WTC11 (cell line): ENCODE data around the gene CXCL8.
"Not testable (repeated sequence)": the region's sequence is repeated elsewhere in the genome, so short reads cannot be mapped to it uniquely, and the experiment has no call there.

Experiments
- CREB1 ChIP-seq: sonication (generic); formaldehyde crosslinking; IDR thresholded peaks from 2 replicates; pipeline ENCODE4 v1.8.0; 2023; ENCODE audit warnings: mild to moderate bottlenecking, missing genetic modification reagents
- FOXJ3 ChIP-seq: sonication (generic); formaldehyde crosslinking; IDR thresholded peaks from 2 replicates; pipeline ENCODE4 v1.9.0; 2021; ENCODE audit warnings: missing genetic modification reagents, mild to moderate bottlenecking, borderline replicate concordance
- JUN ChIP-seq: sonication (generic); formaldehyde crosslinking; IDR thresholded peaks from 2 replicates; pipeline ENCODE4 v1.8.0; 2023; ENCODE audit warnings: mild to moderate bottlenecking, missing genetic modification reagents
- NFE2L1 ChIP-seq: sonication (generic); formaldehyde crosslinking; IDR thresholded peaks from 2 replicates; pipeline ENCODE4 v1.8.1; 2023; ENCODE audit warnings: missing genetic modification reagents
- SMAD3 ChIP-seq: sonication (generic); formaldehyde crosslinking; IDR thresholded peaks from 2 replicates; pipeline ENCODE4 v1.8.0; 2022; ENCODE audit warnings: missing genetic modification reagents, mild to moderate bottlenecking, borderline replicate concordance
- ZNF121 ChIP-seq: sonication (generic); formaldehyde crosslinking; IDR thresholded peaks from 2 replicates; pipeline ENCODE4 v1.8.0; 2023; ENCODE audit warnings: missing genetic modification reagents
- TF ChIP-seq, protein P1 (sequence below): fragments of 200-600 bp; IDR thresholded peaks from 2 replicates; pipeline ENCODE4 v1.8.0; 2022; ENCODE audit warnings: antibody characterized with exemption
- TF ChIP-seq, protein P2 (sequence below): fragments of 250-450 bp; sonication (Bioruptor Pico); IDR thresholded peaks from 2 replicates; pipeline ENCODE4 v2.1.2; 2022; ENCODE audit warnings: mild to moderate bottlenecking, moderate library complexity
- TF ChIP-seq, protein P3 (sequence below): sonication (generic); formaldehyde crosslinking; IDR thresholded peaks from 2 replicates; pipeline ENCODE4 v1.8.1; 2022; ENCODE audit warnings: mild to moderate bottlenecking, moderate library complexity, missing genetic modification reagents
- TF ChIP-seq, protein P4 (sequence below): sonication (generic); formaldehyde crosslinking; IDR thresholded peaks from 2 replicates; pipeline ENCODE4 v1.8.0; 2022; ENCODE audit warnings: mild to moderate bottlenecking, missing genetic modification reagents
- TF ChIP-seq, protein P5 (sequence below): sonication (generic); formaldehyde crosslinking; IDR thresholded peaks from 2 replicates; pipeline ENCODE4 v1.8.1; 2023; ENCODE audit warnings: mild to moderate bottlenecking, moderate library complexity, missing genetic modification reagents

DNA sequence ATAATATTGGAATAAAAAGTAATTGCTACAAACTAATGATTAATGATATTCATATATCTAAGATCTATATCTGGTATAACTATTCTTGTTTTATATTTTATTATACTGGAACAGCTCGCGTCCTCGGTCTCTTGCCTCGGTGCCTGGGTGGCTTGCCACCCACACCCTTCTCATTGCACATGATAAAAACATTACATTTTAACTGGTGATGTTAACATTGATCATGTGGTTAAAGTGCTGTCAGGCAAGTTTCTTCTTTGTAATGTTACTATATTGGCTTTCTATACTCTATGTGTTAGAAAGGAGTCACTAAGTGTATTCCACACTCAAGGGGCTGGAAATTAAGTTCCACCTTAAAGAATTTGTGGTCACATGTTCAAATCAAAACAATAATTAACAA, 34.0 kb downstream of the CXCL8 start:
- TF ChIP-seq, protein P1, sequence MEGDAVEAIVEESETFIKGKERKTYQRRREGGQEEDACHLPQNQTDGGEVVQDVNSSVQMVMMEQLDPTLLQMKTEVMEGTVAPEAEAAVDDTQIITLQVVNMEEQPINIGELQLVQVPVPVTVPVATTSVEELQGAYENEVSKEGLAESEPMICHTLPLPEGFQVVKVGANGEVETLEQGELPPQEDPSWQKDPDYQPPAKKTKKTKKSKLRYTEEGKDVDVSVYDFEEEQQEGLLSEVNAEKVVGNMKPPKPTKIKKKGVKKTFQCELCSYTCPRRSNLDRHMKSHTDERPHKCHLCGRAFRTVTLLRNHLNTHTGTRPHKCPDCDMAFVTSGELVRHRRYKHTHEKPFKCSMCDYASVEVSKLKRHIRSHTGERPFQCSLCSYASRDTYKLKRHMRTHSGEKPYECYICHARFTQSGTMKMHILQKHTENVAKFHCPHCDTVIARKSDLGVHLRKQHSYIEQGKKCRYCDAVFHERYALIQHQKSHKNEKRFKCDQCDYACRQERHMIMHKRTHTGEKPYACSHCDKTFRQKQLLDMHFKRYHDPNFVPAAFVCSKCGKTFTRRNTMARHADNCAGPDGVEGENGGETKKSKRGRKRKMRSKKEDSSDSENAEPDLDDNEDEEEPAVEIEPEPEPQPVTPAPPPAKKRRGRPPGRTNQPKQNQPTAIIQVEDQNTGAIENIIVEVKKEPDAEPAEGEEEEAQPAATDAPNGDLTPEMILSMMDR = not testable (repeated sequence)
- not testable (repeated sequence) for TF ChIP-seq FOXJ3 (CRISPR knock-in tag); JUN (CRISPR knock-in tag); CREB1 (CRISPR knock-in tag); NFE2L1 (CRISPR knock-in tag); ZNF121; SMAD3 (CRISPR knock-in tag)
- TF ChIP-seq, protein P2, sequence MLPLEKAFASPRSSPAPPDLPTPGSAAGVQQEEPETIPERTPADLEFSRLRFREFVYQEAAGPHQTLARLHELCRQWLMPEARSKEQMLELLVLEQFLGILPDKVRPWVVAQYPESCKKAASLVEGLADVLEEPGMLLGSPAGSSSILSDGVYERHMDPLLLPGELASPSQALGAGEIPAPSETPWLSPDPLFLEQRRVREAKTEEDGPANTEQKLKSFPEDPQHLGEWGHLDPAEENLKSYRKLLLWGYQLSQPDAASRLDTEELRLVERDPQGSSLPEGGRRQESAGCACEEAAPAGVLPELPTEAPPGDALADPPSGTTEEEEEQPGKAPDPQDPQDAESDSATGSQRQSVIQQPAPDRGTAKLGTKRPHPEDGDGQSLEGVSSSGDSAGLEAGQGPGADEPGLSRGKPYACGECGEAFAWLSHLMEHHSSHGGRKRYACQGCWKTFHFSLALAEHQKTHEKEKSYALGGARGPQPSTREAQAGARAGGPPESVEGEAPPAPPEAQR = not testable (repeated sequence)
- TF ChIP-seq, protein P3, sequence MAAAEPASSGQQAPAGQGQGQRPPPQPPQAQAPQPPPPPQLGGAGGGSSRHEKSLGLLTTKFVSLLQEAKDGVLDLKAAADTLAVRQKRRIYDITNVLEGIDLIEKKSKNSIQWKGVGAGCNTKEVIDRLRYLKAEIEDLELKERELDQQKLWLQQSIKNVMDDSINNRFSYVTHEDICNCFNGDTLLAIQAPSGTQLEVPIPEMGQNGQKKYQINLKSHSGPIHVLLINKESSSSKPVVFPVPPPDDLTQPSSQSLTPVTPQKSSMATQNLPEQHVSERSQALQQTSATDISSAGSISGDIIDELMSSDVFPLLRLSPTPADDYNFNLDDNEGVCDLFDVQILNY (CRISPR knock-in tag) = not testable (repeated sequence)
- TF ChIP-seq, protein P4, sequence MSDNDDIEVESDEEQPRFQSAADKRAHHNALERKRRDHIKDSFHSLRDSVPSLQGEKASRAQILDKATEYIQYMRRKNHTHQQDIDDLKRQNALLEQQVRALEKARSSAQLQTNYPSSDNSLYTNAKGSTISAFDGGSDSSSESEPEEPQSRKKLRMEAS (CRISPR knock-in tag) = not testable (repeated sequence)
- TF ChIP-seq, protein P5, sequence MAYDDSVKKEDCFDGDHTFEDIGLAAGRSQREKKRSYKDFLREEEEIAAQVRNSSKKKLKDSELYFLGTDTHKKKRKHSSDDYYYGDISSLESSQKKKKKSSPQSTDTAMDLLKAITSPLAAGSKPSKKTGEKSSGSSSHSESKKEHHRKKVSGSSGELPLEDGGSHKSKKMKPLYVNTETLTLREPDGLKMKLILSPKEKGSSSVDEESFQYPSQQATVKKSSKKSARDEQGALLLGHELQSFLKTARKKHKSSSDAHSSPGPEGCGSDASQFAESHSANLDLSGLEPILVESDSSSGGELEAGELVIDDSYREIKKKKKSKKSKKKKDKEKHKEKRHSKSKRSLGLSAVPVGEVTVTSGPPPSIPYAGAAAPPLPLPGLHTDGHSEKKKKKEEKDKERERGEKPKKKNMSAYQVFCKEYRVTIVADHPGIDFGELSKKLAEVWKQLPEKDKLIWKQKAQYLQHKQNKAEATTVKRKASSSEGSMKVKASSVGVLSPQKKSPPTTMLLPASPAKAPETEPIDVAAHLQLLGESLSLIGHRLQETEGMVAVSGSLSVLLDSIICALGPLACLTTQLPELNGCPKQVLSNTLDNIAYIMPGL (CRISPR knock-in tag) = not testable (repeated sequence)
